ENCODE measurements around the gene SERPINA9.

Gene SERPINA9

GRCh38 chr14:94489336-94489735, 13.3 kb upstream of the SERPINA9 start (continued):
- no peak for TF ChIP-seq ZNF362 (tag by site-specific recombination; IDR thresholded peaks at IDR 0.05)

- no peaks in the 10 kb centered on the region for H3K9me3 ChIP-seq (ENCODE audit: control insufficient read depth, insufficient read depth, low read depth, low read length)
- POLR2A ChIA-PET: no interaction called here
- no peaks in the 10 kb centered on the region; the same call in 1 of the 2 replicates for H3K4me1 ChIP-seq (ENCODE audit: control insufficient read depth, insufficient read depth, low read length)
- H3K4me3 ChIP-seq (ENCODE audit: low read depth, low read length): no peak overlapping the region
- no peak for TF ChIP-seq ZNF112 (tag by site-specific recombination; IDR thresholded peaks at IDR 0.05)
- no peak for TF ChIP-seq AEBP2 (tag by site-specific recombination; IDR thresholded peaks at IDR 0.05; ENCODE audit: borderline replicate concordance)
- CTCF ChIA-PET: interaction anchor here (0.6 to 3.7 kb wide), 27 partner anchors 10 to 816 kb away, joined by 3 to 48 read pairs (median 4); partner anchors contain the start of gene SERPINA9
- H3K27ac ChIP-seq (ENCODE audit: extremely low read depth, low read depth, low read length): no peak overlapping the region
- no peaks in the 10 kb centered on the region for H3K36me3 ChIP-seq (ENCODE audit: control insufficient read depth in 2 of 2, insufficient read depth in 1 of 2, low read length in 2 of 2)
Measured at GRCh38 chr14:94486883-94487282, 10.9 kb upstream of the SERPINA9 start.

- Histone ChIP-seq H3K27ac (ENCODE audit: extremely low read depth, low read depth, low read length) (no peak overlapping the region), H3K9me3 (ENCODE audit: control insufficient read depth, insufficient read depth, low read depth, low read length) (no peaks in the 10 kb centered on the region), H3K36me3 (ENCODE audit: control insufficient read depth in 2 of 2, insufficient read depth in 1 of 2, low read length in 2 of 2) (no peaks in the 10 kb centered on the region), H3K4me3 (ENCODE audit: low read depth, low read length) (no peak overlapping the region), H3K4me1 (ENCODE audit: control insufficient read depth, insufficient read depth, low read length) (no peaks in the 10 kb centered on the region)
- ChIA-PET POLR2A (interaction anchor here (0.9 kb wide), 1 partner anchor 52 kb away, joined by 3 read pairs; no protein-coding TSS in a partner anchor), CTCF (interaction anchor here (0.6 to 3.7 kb wide), 34 partner anchors 10 to 998 kb away, joined by 3 to 48 read pairs (median 4); partner anchors contain the start of gene SERPINA9)
- TF ChIP-seq ZNF654 (tag by site-specific recombination; IDR thresholded peaks at IDR 0.05; ENCODE audit: low read depth) (peak; percentile 68), IKZF3 (tag by site-specific recombination; IDR thresholded peaks at IDR 0.05) (peak; percentile 63), GLIS2 (tag by site-specific recombination; IDR thresholded peaks at IDR 0.05) (peak; percentile 60; the same call in 1 of the 2 replicates), ZNF362 (tag by site-specific recombination; IDR thresholded peaks at IDR 0.05) (no peak), ZBTB17 (tag by site-specific recombination; IDR thresholded peaks at IDR 0.05) (peak; percentile 80), CTCF (tag by site-specific recombination; IDR thresholded peaks at IDR 0.05) (peak; percentile 84), ZNF660 (tag by site-specific recombination; IDR thresholded peaks at IDR 0.05) (0 out of 2 replicates have a peak, but pooled peaks have one; percentile 22), PATZ1 (tag by site-specific recombination; IDR thresholded peaks at IDR 0.05) (peak; percentile 71), ZNF518A (tag by site-specific recombination; conservative IDR thresholded peaks at IDR 0.05; ENCODE audit: low read depth) (0 out of 2 replicates have a peak, but pooled peaks have one; percentile 19), ZSCAN30 (tag by site-specific recombination; IDR thresholded peaks at IDR 0.05) (peak; percentile 27; the same call in 1 of the 2 replicates), ZNF585B (tag by site-specific recombination; IDR thresholded peaks at IDR 0.05) (0 out of 2 replicates have a peak, but pooled peaks have one; percentile 1), ZNF184 (tag by site-specific recombination; IDR thresholded peaks at IDR 0.05) (peak; percentile 69; the same call in 1 of the 2 replicates), ZBTB26 (tag by site-specific recombination; optimal IDR thresholded peaks at IDR 0.05) (peak; percentile 25)
Measured at GRCh38 chr14:94485944-94486841, 10.2 kb upstream of the SERPINA9 start.
